Measurements from ENCODE around the gene ALDH2.

The ALDH2 gene

DNA sequence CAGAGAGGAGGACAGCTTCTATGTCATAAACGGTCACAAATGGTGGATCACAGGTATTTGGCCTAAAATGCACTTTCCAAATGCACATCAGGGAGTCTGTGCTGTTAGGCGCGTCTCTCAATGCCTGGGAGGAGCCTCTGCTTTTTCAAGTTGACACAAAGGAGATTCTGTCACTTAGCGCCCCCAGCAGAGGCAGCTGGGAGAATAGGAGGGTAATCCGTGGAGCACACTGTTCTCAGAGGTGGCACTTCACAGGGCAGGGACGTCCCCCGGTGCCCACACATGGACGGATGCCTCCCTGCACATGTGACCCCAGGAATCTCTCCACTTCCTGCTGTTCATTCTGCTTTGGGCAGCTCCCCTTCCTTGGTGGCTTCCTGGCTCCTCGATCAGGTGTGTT lies 19.4 kb upstream of the ALDH2 start:
- H3K27me3 ChIP-seq (ENCODE audit: control insufficient read depth, low read length) = no peaks in the 10 kb centered on the region
- no peaks in the 10 kb centered on the region for H3F3A ChIP-seq (ENCODE audit: control insufficient read depth, insufficient read depth)
- no peaks in the 10 kb centered on the region for H3K79me2 ChIP-seq (ENCODE audit: control insufficient read depth, low read length)
- peaks cover 9% of the 10 kb centered on the region for H3K4me1 ChIP-seq (ENCODE audit: control insufficient read depth, low read length)
- H3K27ac ChIP-seq (ENCODE audit: low read depth, low read length) = no peak overlapping the region
- no peaks in the 10 kb centered on the region for H3K9me3 ChIP-seq (ENCODE audit: control insufficient read depth, insufficient read depth, low read length)
- H3K36me3 ChIP-seq (ENCODE audit: control insufficient read depth, low read length) = peaks cover 34% of the 10 kb centered on the region
- no peaks in the 10 kb centered on the region for H4K20me1 ChIP-seq (ENCODE audit: control insufficient read depth, insufficient read depth, low read depth, low read length)
- H3K4me2 ChIP-seq (ENCODE audit: low read length) = no peak overlapping the region
- no peaks in the 10 kb centered on the region for H3K9me2 ChIP-seq (replicated peaks; ENCODE audit: control insufficient read depth, low read length)
- no peak overlapping the region for H3K4me3 ChIP-seq (ENCODE audit: low read length)
- no peak for TF ChIP-seq EZH2phosphoT487 (IDR thresholded peaks at IDR 0.05; ENCODE audit: borderline replicate concordance, low read length)
- TF ChIP-seq, protein P1, sequence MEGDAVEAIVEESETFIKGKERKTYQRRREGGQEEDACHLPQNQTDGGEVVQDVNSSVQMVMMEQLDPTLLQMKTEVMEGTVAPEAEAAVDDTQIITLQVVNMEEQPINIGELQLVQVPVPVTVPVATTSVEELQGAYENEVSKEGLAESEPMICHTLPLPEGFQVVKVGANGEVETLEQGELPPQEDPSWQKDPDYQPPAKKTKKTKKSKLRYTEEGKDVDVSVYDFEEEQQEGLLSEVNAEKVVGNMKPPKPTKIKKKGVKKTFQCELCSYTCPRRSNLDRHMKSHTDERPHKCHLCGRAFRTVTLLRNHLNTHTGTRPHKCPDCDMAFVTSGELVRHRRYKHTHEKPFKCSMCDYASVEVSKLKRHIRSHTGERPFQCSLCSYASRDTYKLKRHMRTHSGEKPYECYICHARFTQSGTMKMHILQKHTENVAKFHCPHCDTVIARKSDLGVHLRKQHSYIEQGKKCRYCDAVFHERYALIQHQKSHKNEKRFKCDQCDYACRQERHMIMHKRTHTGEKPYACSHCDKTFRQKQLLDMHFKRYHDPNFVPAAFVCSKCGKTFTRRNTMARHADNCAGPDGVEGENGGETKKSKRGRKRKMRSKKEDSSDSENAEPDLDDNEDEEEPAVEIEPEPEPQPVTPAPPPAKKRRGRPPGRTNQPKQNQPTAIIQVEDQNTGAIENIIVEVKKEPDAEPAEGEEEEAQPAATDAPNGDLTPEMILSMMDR (IDR thresholded peaks at IDR 0.05; ENCODE audit: low read depth, low read length, poor library complexity, severe bottlenecking) = no peak

DNA sequence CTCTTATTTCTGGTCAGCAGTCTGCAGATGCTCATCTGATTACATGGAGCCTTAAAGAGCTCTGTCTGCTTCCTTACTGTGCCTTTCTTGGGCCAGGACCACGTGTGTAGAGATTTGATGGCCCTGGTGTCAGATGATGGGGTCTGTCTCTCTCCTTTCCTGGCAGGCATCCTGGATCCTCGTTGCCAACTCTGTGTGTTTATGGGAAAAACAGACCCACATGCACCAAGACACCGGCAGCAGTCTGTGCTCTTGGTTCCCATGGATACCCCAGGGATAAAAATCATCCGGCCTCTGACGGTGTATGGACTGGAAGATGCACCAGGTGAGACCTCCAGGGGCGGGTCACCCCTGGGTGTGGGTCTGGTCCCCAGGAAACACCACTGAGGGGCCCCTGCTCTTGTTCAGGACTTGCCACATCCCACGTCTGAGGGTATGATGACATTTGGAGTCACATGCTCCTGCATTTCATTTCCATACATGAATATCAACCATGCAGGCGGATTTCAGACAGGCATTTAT lies 18.5 kb upstream of the ALDH2 start:
- Histone ChIP-seq H3F3A (ENCODE audit: control insufficient read depth, insufficient read depth) (no peaks in the 10 kb centered on the region), H3K36me3 (ENCODE audit: control insufficient read depth, low read length) (peaks cover 34% of the 10 kb centered on the region), H3K27ac (ENCODE audit: low read depth, low read length) (no peak overlapping the region), H4K20me1 (ENCODE audit: control insufficient read depth, insufficient read depth, low read depth, low read length) (no peaks in the 10 kb centered on the region), H3K79me2 (ENCODE audit: control insufficient read depth, low read length) (no peaks in the 10 kb centered on the region), H3K9me3 (ENCODE audit: control insufficient read depth, insufficient read depth, low read length) (no peaks in the 10 kb centered on the region), H3K27me3 (ENCODE audit: control insufficient read depth, low read length) (no peaks in the 10 kb centered on the region), H3K9me2 (replicated peaks; ENCODE audit: control insufficient read depth, low read length) (no peaks in the 10 kb centered on the region), H3K4me1 (ENCODE audit: control insufficient read depth, low read length) (peaks cover 7% of the 10 kb centered on the region), H3K4me2 (ENCODE audit: low read length) (no peak overlapping the region), H3K4me3 (ENCODE audit: low read length) (no peak overlapping the region)
- TF ChIP-seq EZH2phosphoT487 (IDR thresholded peaks at IDR 0.05; ENCODE audit: borderline replicate concordance, low read length) = no peak
- TF ChIP-seq, protein P1 (IDR thresholded peaks at IDR 0.05; ENCODE audit: low read depth, low read length, poor library complexity, severe bottlenecking) = no peak

DNA sequence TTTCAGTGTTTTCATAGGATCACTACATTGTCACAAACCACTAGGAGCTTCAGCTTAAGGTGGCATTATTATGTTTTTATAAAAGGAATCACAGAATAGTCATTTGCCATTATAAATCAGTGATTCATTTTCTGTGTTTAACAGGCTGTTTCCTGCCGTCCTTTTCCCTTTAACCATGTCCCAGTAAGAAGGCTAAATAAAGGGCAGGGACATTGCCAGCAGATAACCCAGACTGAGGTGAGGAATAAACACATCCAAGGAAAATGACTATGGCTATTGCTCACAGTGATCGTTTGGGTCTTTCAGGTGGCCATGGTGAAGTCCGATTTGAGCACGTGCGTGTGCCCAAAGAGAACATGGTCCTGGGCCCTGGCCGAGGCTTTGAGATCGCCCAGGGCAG lies 17.9 kb upstream of the ALDH2 start:
- H3K36me3 ChIP-seq (ENCODE audit: control insufficient read depth, low read length) = peaks cover 34% of the 10 kb centered on the region

More for the DNA sequence above, 17.9 kb upstream of the ALDH2 start:
- Histone ChIP-seq H3K9me3 (ENCODE audit: control insufficient read depth, insufficient read depth, low read length) (no peaks in the 10 kb centered on the region), H3K79me2 (ENCODE audit: control insufficient read depth, low read length) (no peaks in the 10 kb centered on the region), H4K20me1 (ENCODE audit: control insufficient read depth, insufficient read depth, low read depth, low read length) (no peaks in the 10 kb centered on the region), H3K27me3 (ENCODE audit: control insufficient read depth, low read length) (no peaks in the 10 kb centered on the region), H3F3A (ENCODE audit: control insufficient read depth, insufficient read depth) (no peaks in the 10 kb centered on the region), H3K4me1 (ENCODE audit: control insufficient read depth, low read length) (peaks cover 13% of the 10 kb centered on the region), H3K4me2 (ENCODE audit: low read length) (no peak overlapping the region), H3K4me3 (ENCODE audit: low read length) (no peak overlapping the region), H3K27ac (ENCODE audit: low read depth, low read length) (no peak overlapping the region), H3K9me2 (replicated peaks; ENCODE audit: control insufficient read depth, low read length) (no peaks in the 10 kb centered on the region)
- TF ChIP-seq, protein P1 (IDR thresholded peaks at IDR 0.05; ENCODE audit: low read depth, low read length, poor library complexity, severe bottlenecking) = no peak
- TF ChIP-seq EZH2phosphoT487 (IDR thresholded peaks at IDR 0.05; ENCODE audit: borderline replicate concordance, low read length) = no peak

Data from DOHH2 (cell line).